Glutamatergic neuron (in vitro differentiated cells): ENCODE measurements around the gene ZKSCAN2. TPM values are rescaled to one million over a fixed set of nuclear protein-coding genes. Genes with fewer than 3 reads are reported as not detected.

ENCODE experiments used
- DNase-seq: peaks from one replicate; pipeline ENCODE4 v3.0.0; 2022
- H3K27ac Mint-ChIP-seq: one replicate; pipeline ENCODE4 v1.8.0; 2020; ENCODE audit warnings: mild to moderate bottlenecking, mixed read lengths, inconsistent platforms; ENCODE audit not compliant: unreplicated experiment
- H3K27me3 Mint-ChIP-seq: one replicate; pipeline ENCODE4 v1.8.0; 2020; ENCODE audit warnings: mild to moderate bottlenecking, moderate library complexity, mixed read lengths, inconsistent platforms; ENCODE audit not compliant: unreplicated experiment
- H3K36me3 Mint-ChIP-seq: one replicate; pipeline ENCODE4 v1.8.0; 2020; ENCODE audit warnings: mild to moderate bottlenecking, mixed read lengths, inconsistent platforms; ENCODE audit not compliant: unreplicated experiment
- H3K4me1 Mint-ChIP-seq: one replicate; pipeline ENCODE4 v1.8.0; 2020; ENCODE audit warnings: mild to moderate bottlenecking, low read depth, mixed read lengths, inconsistent platforms; ENCODE audit not compliant: unreplicated experiment
- H3K4me3 Mint-ChIP-seq: one replicate; pipeline ENCODE4 v1.8.0; 2020; ENCODE audit warnings: mild to moderate bottlenecking, mixed read lengths, inconsistent platforms; ENCODE audit not compliant: unreplicated experiment
- H3K9me3 Mint-ChIP-seq: one replicate; pipeline ENCODE4 v1.8.0; 2020; ENCODE audit warnings: mild to moderate bottlenecking, moderate library complexity, mixed read lengths, inconsistent platforms; ENCODE audit not compliant: unreplicated experiment
- CTCF ChIP-seq: fragments of 200-600 bp; sonication (generic); IDR thresholded peaks from one replicate; pipeline ENCODE4 v1.5.0; 2021; ENCODE audit not compliant: partially characterized antibody, unreplicated experiment
- total RNA-seq: library from RNA; stranded (reverse); fragmentation: NEBNext Ultra II Directional; extraction: Animal tissue kit (Norgen Biotek cat#: 25700); gene quantifications from one replicate; pipeline ENCODE4 v1.2.1, GENCODE V29; 2021; ENCODE audit not compliant: unreplicated experiment

The ZKSCAN2 gene
- total RNA-seq, 1 donor from 2014 or later = 16.6 TPM

- Mint-ChIP-seq H3K27ac (no peak overlapping the region), H3K4me1 (no peaks in the 10 kb centered on the region), H3K36me3 (no peaks in the 10 kb centered on the region), H3K4me3 (no peak overlapping the region), H3K27me3 (peaks cover 2% of the 10 kb centered on the region), H3K9me3 (no peaks in the 10 kb centered on the region)
- no peak for TF ChIP-seq CTCF
- DNase-seq = no peak
These were observed 38.4 kb downstream of the ZKSCAN2 start for GRCh38 chr16:25219070-25219737.

- peaks cover 2% of the 10 kb centered on the region for H3K27me3 Mint-ChIP-seq
- no peak for TF ChIP-seq CTCF
- no peaks in the 10 kb centered on the region for H3K9me3 Mint-ChIP-seq
- no peak for DNase-seq
- H3K4me1 Mint-ChIP-seq = no peaks in the 10 kb centered on the region
- H3K36me3 Mint-ChIP-seq = no peaks in the 10 kb centered on the region
- no peak overlapping the region for H3K27ac Mint-ChIP-seq
- no peak overlapping the region for H3K4me3 Mint-ChIP-seq
These were observed 39.7 kb downstream of the ZKSCAN2 start for GRCh38 chr16:25217921-25218320.

GRCh38 chr16:25217112-25217511 lies 40.5 kb downstream of the ZKSCAN2 start:
- Mint-ChIP-seq H3K27ac (no peak overlapping the region), H3K4me3 (no peak overlapping the region), H3K9me3 (no peaks in the 10 kb centered on the region), H3K4me1 (no peaks in the 10 kb centered on the region), H3K36me3 (no peaks in the 10 kb centered on the region), H3K27me3 (peaks cover 2% of the 10 kb centered on the region)
- no peak for DNase-seq
- TF ChIP-seq CTCF = no peak

- Mint-ChIP-seq H3K4me1 (no peaks in the 10 kb centered on the region), H3K36me3 (no peaks in the 10 kb centered on the region), H3K4me3 (no peak overlapping the region), H3K9me3 (no peaks in the 10 kb centered on the region), H3K27ac (no peak overlapping the region), H3K27me3 (peaks cover 2% of the 10 kb centered on the region)
- TF ChIP-seq CTCF = no peak
- no peak for DNase-seq
These were observed 43.8 kb downstream of the ZKSCAN2 start for GRCh38 chr16:25213709-25214397.

- TF ChIP-seq CTCF = no peak
- H3K4me3 Mint-ChIP-seq = no peak overlapping the region
- no peaks in the 10 kb centered on the region for H3K36me3 Mint-ChIP-seq
- no peaks in the 10 kb centered on the region for H3K4me1 Mint-ChIP-seq
- H3K27ac Mint-ChIP-seq = no peak overlapping the region
- H3K27me3 Mint-ChIP-seq = peaks cover 2% of the 10 kb centered on the region
- H3K9me3 Mint-ChIP-seq = no peaks in the 10 kb centered on the region
- no peak for DNase-seq
These were observed 45.0 kb downstream of the ZKSCAN2 start for GRCh38 chr16:25212636-25213035.
